ENCODE data around the gene WNT3. TPM values are rescaled to one million over a fixed set of nuclear protein-coding genes. Genes with fewer than 3 reads are reported as not detected.
A peak's percentile ranks its signal among the peaks of the same experiment; 100 is the strongest.

The WNT3 gene
- total RNA-seq, 1 donor from 2014 or later = 14.4 TPM

DNA sequence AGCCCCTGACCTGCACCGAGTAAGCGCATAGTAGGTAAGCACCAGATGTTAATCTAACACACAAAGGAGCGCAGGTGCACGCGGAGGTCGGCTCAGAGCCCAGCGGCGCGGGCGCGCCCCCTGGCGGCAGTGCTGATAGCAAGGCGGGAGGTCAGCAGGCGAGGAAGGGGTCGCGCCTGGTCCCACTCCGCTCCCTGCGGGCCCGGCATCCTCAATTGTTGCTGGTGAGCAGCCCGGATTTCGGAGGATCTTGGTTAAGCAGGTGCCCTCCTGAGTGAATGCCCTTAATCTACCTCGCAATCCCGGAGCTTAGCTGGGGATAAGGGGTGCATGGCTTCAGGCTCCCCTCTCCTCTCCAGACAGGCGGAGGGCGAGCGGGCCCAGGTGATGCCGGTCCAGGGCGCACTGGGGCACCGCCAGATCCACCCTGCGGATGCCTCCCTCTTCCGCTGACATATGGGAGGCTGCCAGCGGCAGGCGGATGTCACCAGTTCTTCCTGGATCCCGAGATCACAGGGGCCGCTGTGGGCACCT, 4.0 kb upstream of the WNT3 start:
- H3K36me3 Mint-ChIP-seq (ENCODE audit: low read depth, unreplicated experiment) = peaks cover 3% of the 10 kb centered on the region
- TF ChIP-seq, protein P1, sequence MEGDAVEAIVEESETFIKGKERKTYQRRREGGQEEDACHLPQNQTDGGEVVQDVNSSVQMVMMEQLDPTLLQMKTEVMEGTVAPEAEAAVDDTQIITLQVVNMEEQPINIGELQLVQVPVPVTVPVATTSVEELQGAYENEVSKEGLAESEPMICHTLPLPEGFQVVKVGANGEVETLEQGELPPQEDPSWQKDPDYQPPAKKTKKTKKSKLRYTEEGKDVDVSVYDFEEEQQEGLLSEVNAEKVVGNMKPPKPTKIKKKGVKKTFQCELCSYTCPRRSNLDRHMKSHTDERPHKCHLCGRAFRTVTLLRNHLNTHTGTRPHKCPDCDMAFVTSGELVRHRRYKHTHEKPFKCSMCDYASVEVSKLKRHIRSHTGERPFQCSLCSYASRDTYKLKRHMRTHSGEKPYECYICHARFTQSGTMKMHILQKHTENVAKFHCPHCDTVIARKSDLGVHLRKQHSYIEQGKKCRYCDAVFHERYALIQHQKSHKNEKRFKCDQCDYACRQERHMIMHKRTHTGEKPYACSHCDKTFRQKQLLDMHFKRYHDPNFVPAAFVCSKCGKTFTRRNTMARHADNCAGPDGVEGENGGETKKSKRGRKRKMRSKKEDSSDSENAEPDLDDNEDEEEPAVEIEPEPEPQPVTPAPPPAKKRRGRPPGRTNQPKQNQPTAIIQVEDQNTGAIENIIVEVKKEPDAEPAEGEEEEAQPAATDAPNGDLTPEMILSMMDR (IDR thresholded peaks at IDR 0.05; ENCODE audit: unreplicated experiment) = peak; percentile 87
- no peak for DNase-seq (ENCODE audit: low spot score)
- H3K27ac Mint-ChIP-seq (ENCODE audit: unreplicated experiment) = no peak overlapping the region
- H3K9me3 Mint-ChIP-seq (ENCODE audit: unreplicated experiment) = no peaks in the 10 kb centered on the region
- peaks cover 19% of the 10 kb centered on the region for H3K4me1 Mint-ChIP-seq (ENCODE audit: unreplicated experiment)
- H3K27me3 Mint-ChIP-seq (ENCODE audit: unreplicated experiment) = peaks cover 7% of the 10 kb centered on the region
- H3K4me3 Mint-ChIP-seq (ENCODE audit: unreplicated experiment) = no peak overlapping the region

DNA sequence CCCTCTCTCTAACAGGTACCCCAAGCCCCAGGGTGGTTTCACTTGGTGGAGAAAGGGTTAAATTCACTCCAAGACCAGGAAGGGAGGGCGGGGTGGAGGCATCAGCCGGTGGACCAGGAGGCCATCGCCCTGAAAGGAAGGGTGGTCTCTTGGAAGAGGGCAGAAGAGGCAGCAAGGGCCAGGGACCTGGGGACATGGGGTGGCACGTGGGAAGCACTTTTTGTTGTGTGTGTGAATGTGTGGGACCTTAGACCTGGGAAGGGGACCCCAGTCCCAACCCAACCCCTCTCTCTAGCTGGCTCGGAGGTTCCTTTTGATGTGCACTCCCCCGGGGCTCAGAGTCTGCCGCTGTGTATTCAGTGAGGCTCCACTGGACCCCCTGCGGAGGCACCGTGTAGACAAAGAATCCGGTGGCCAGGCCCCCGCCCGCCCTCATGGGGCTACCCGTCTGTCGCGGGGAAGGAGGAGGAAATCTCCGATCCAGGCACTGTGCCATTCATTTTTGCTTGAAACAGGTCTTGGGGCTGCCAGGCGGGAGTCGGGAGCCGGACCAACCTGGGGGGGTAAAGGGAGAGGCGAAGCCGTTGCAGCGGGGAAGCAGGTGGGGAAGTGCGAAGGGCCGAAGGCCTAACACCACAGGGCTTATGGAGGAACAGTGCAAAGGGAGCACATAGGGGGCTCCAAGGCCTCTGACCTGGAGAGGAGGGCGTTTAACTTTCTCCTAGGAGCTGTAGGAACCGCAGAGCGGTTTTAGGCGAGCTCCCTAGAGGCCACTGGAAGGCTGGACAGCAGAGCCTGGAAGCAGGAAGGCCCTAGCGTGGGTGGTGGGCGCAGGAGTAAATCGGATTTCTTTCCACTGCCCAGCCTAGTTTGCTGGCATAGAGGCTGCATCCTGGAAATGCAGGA, 3.2 kb upstream of the WNT3 start:
- Mint-ChIP-seq H3K9me3 (ENCODE audit: unreplicated experiment) (no peaks in the 10 kb centered on the region), H3K27me3 (ENCODE audit: unreplicated experiment) (peaks cover 7% of the 10 kb centered on the region), H3K4me3 (ENCODE audit: unreplicated experiment) (no peak overlapping the region), H3K27ac (ENCODE audit: unreplicated experiment) (no peak overlapping the region), H3K4me1 (ENCODE audit: unreplicated experiment) (peaks cover 19% of the 10 kb centered on the region), H3K36me3 (ENCODE audit: low read depth, unreplicated experiment) (peaks cover 4% of the 10 kb centered on the region)
- no peak for DNase-seq (ENCODE audit: low spot score)
- TF ChIP-seq, protein P1 (IDR thresholded peaks at IDR 0.05; ENCODE audit: unreplicated experiment) = no peak

DNA sequence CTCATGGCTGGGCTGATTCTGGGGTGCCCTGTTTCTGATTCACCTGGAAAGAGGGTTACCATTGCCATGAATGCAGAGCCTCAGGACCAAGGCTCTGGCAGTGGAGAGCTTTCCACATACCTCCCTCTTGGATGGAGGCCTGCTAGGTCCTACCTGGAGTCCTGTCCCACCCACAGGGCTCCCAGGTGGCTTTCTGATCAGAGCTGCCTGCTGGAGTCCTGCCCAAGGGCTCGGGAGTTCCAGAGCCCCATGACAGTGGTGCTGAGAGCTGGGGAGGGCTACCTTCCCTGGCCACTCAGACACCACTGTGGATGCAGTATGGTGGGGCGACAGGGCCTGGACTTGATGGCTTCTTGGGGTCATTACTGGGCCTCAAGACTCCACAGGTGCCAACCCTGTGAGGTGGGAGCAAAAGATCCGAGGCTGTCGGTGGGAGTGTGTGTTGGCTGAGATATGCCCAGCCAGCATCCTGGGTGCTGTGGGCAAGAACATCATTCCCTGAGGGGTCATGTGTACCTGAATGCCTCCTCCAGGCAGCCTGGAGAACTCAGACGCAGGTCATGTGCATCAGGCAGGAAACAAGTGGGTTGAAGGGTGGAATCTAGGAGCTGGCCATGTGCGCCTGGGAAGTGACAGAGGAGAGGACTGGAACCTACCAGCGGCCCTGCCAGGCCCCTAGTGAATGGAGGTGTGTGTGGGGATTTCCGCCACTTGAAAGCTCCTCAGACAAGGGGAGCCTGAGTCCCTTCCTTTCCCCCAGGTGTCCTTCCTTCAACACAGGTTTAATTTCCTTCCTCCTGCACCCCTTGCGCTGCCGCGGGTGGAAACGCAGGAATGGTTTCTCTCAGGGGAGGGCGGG, 2.3 kb upstream of the WNT3 start:
- TF ChIP-seq, protein P1 (IDR thresholded peaks at IDR 0.05; ENCODE audit: unreplicated experiment) = no peak

DNA sequence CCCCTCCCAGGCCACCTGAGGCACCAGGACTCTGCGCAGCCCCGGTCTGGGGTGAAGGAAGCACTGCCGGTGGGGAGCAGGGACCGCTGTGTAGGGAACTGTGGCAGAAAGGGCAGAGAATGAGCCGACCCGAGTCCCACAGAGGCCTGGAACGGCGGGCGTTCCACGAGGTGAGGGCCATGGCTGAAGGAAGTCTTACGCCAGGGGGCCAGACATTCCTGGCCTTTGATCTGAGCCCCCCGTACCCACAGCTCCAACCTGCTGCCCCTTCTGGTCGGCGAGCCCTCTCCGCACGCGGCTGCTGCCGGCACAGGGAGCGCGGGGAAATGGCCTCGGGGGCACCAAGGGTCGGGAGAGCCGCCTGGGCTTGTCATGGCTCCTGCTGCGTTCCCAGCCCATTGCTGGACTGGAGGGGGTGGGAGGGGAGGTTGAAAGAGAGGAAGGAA, 1.4 kb upstream of the WNT3 start:
- no peaks in the 10 kb centered on the region for H3K9me3 Mint-ChIP-seq (ENCODE audit: unreplicated experiment)
- peak overlapping the region; percentile 80 for H3K27ac Mint-ChIP-seq (ENCODE audit: unreplicated experiment)
- TF ChIP-seq, protein P1 (IDR thresholded peaks at IDR 0.05; ENCODE audit: unreplicated experiment) = no peak
- H3K4me3 Mint-ChIP-seq (ENCODE audit: unreplicated experiment) = peak overlapping the region; percentile 47
- no peak for DNase-seq (ENCODE audit: low spot score)
- H3K27me3 Mint-ChIP-seq (ENCODE audit: unreplicated experiment) = peaks cover 10% of the 10 kb centered on the region
- peaks cover 32% of the 10 kb centered on the region for H3K4me1 Mint-ChIP-seq (ENCODE audit: unreplicated experiment)
- H3K36me3 Mint-ChIP-seq (ENCODE audit: low read depth, unreplicated experiment) = peaks cover 4% of the 10 kb centered on the region

More for the DNA sequence above, 2.3 kb upstream of the WNT3 start:
- Mint-ChIP-seq H3K4me3 (ENCODE audit: unreplicated experiment) (no peak overlapping the region), H3K4me1 (ENCODE audit: unreplicated experiment) (peaks cover 28% of the 10 kb centered on the region), H3K9me3 (ENCODE audit: unreplicated experiment) (no peaks in the 10 kb centered on the region), H3K36me3 (ENCODE audit: low read depth, unreplicated experiment) (peaks cover 4% of the 10 kb centered on the region), H3K27ac (ENCODE audit: unreplicated experiment) (no peak overlapping the region), H3K27me3 (ENCODE audit: unreplicated experiment) (peaks cover 11% of the 10 kb centered on the region)
- no peak for DNase-seq (ENCODE audit: low spot score)

Data from endothelial cell (in vitro differentiated cells).